HK-2 (cell line): ENCODE measurements around the gene PAK1.

Source experiments
- DNase-seq: peaks from one replicate; pipeline ENCODE4 v3.0.0-alpha.2; 2018; ENCODE audit not compliant: unreplicated experiment

PAK1 gene

GRCh38 chr11:77371646-77372045 is 102.2 kb downstream of the PAK1 start:
- DNase-seq, result no peak

GRCh38 chr11:77370217-77370616 is 103.7 kb downstream of the PAK1 start:
- DNase-seq, result no peak

- DNase-seq, result no peak
Measured at GRCh38 chr11:77361184-77361583, 112.7 kb downstream of the PAK1 start.

- DNase-seq, result no peak
Measured at GRCh38 chr11:77359481-77359880, 114.4 kb downstream of the PAK1 start.

- no peak for DNase-seq
Measured at GRCh38 chr11:77353131-77353530, 120.8 kb downstream of the PAK1 start.

- no peak for DNase-seq
Measured at GRCh38 chr11:77351281-77351886, 122.5 kb downstream of the PAK1 start.

- no peak for DNase-seq
Measured at GRCh38 chr11:77347948-77348347, 125.9 kb downstream of the PAK1 start.

GRCh38 chr11:77346906-77347603 is 126.8 kb downstream of the PAK1 start:
- DNase-seq, result no peak

GRCh38 chr11:77345621-77346020 is 128.3 kb downstream of the PAK1 start:
- DNase-seq, result no peak

GRCh38 chr11:77340501-77340900 is 133.4 kb downstream of the PAK1 start:
- no peak for DNase-seq

GRCh38 chr11:77332259-77332658 is 141.6 kb downstream of the PAK1 start:
- no peak for DNase-seq

GRCh38 chr11:77325159-77325558 is 148.7 kb downstream of the PAK1 start:
- DNase-seq, result no peak

GRCh38 chr11:77324508-77324907 is 149.4 kb downstream of the PAK1 start:
- no peak for DNase-seq

- no peak for DNase-seq
Measured at GRCh38 chr11:77322926-77323590, 150.8 kb downstream of the PAK1 start.

- DNase-seq, result no peak
Measured at GRCh38 chr11:77322506-77322905, 151.4 kb downstream of the PAK1 start.

- no peak for DNase-seq
Measured at GRCh38 chr11:77320351-77320750, 153.5 kb downstream of the PAK1 start.

- DNase-seq, result no peak
Measured at GRCh38 chr11:77318600-77318999, 155.3 kb downstream of the PAK1 start.

GRCh38 chr11:77316733-77317342 is 157.1 kb downstream of the PAK1 start:
- no peak for DNase-seq

- DNase-seq, result no peak
Measured at GRCh38 chr11:77312107-77312506, 161.8 kb downstream of the PAK1 start.

GRCh38 chr11:77311701-77312100 is 162.2 kb downstream of the PAK1 start:
- no peak for DNase-seq

- DNase-seq, result no peak
Measured at GRCh38 chr11:77310721-77311120, 163.2 kb downstream of the PAK1 start.

- no peak for DNase-seq
Measured at GRCh38 chr11:77309401-77310085, 164.4 kb downstream of the PAK1 start.
